HS-5 (cell line): ENCODE results near the gene PRR33.

Experiments
- DNase-seq: peaks from one replicate; pipeline ENCODE4 v3.0.0-alpha.2; 2012; ENCODE audit warnings: low read depth

The PRR33 gene

DNA sequence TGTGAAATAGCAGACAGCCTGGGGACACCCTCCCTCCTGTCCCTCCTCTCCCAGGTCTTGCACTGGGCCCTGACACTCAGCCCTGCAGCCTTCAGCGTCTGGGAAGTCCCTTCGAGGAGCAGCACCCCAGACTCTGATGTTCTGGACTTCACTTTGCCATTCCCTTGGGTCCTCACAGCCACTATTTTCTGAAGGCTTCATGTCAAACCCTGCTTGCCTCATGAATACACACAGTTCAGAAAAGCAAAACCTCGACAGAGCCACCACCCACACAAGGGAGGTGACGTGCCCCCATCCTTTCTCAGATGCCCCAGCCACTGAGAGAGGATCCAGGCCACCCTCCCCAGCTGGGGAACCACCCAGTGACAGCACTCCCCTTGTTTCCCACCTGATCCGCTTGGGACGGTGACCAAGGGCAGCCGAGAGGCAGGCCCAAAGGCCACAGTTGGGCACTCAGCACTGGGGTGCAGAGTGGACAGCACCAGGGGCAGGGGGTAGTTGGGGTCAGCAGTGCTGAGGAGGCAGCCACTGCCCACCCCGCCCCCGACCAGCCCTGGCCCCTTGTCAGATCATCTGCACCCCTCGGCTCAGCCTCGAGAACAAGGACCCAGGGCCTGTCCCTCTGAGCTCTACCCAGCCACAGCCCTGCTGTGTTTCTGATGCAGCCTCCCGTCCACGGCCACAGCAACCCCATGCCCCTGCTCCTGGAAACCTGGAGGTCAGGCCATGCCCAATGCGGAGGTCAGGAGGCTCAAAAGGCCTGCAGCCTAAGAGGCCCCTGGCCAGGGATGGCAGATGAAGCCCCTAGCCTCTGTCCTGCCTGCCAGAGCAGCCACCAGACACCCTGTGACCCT, 24.7 kb upstream of the PRR33 start:
- no peak for DNase-seq

DNA sequence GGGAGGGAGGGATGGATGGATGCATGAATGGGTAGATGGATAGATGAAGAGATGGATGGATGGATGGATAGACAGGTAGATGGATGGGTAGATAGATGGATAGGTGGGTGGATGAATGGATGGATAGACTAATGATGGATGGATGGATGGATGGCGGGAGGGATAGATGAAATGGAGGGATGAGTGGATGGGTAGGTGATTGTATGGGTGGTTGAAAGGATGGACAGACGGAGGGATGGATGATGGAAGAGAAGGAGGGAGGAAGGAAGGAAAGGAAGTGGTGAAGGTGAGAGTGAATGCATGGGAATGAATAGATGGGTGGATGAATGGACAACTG, 24.1 kb upstream of the PRR33 start:
- no peak for DNase-seq

DNA sequence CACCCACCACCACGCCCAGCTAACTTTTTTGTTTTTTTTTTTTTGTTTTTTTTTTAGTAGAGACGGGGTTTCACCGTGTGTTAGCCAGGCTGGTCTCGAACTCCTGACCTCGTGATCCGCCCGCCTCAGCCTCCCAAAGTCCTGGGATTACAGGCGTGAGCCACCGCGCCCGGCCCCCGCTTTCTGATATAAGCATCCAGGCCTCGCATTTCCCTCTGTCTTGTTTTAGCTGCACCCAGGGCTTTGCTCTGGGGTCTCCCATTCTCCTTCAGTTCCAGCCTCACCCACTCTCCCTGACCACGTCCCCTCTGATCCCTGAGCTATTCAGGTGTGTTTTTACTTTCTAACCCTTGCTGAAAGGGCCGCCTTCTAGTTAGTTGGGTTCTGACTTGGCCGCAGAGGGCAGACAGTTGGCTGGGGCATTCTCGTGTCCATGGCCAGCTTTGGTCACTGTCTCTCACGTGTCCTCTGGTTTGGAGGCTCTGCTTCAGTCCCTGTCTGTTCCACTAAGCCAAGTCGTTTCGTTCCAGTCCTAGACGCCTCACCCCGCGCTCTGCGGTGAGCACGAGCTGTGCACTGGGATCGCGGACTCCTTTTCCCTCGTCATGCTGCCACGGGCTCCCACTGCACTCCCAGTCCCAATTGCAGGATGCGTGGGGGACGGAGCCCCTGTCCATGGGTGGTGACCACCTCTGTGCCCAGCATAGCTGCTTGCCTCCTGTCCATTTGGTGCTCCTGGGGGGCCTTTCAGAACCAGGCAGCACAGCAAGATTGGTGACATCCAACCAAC, 21.8 kb upstream of the PRR33 start:
- DNase-seq, result no peak

DNA sequence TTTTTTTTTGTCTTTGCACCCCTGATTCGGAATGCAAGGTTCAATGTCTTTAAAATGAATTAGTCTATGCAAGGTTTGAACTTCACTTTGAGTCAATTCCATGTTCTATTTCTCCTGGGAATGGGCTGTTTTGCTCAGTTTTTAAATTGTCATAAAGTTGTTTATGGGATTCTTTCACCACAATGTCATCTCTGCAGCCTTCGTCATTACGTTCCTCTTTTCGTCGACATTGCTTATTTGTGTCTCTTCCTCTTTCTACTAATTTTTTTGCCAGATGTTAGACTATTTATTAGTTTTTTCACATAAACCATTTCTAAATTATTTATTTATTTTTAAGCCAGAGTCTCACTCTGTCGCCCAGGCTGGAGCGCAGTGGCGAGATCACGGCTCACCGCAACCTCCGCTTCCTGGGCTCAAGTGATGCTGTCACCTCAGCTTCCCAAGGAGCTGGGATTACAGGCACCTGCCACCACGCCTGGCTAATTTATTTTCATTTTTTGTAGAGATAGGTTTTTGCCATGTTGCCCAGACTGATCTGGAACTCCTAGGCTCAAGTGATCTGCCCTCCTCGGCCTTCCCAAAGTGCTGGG, 20.7 kb upstream of the PRR33 start:
- DNase-seq, result no peak

- no peak for DNase-seq
These were observed 17.8 kb upstream of the PRR33 start for GRCh38 chr11:1909524-1909923.

DNA sequence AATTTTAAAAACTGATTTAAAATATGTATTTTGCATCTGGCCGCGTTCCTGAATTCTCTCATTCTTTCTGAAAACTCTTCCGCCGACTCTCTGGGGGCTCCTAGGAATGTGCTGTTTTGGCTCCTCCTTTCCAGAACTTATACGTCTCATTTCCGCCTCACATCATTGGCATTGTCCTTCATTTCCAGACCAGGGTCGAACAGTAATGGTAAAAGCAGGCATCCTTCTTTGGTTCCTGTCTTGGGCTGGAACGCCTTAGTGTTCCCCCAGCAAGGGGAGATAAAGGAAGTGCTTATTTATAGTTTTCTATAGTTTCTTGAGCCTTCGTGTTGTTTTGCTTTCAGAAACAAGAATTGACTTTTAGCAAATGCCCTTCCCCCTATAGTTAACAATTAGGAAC, 16.9 kb upstream of the PRR33 start:
- no peak for DNase-seq

DNA sequence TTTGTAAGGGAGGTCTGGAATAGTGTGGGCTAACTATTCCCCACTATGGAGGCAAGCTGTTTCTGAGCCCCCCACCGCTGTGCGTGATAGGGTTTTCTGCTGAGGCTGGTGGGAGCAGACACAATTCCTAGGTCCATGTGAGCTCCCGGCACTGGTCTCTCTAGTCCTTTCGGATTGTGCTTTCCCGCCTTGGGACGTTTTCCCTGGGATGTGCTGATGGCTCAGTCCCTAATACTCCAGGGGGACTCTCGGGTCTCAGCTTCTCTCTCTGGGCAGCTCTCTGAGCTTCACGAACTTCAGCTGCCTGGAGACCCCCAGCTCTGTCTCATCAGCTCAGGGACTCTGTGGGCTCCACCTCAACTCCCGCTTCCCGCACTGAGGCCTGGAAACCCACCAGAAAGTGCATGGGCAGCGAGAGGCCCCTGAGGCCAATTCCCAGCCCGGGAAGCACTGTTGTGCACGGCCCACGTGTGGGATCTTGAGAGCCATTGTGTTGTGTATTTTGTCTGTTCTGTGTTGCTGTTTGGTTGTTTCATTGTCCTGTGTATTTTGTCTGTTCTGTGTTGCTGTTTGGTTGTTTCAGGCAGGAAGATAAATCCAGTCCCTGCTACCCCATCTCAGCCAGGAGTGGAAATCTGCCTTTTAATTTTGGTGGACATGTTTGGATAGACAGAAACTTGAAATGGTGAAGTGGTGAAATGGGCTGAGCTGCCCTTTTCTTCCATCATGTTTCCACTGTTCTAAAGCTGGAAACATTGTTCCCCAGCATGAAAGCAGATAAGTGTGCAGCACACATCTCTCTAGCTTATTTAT, 15.1 kb upstream of the PRR33 start:
- DNase-seq, result no peak

- no peak for DNase-seq
These were observed 14.5 kb upstream of the PRR33 start for GRCh38 chr11:1906181-1906580.

DNA sequence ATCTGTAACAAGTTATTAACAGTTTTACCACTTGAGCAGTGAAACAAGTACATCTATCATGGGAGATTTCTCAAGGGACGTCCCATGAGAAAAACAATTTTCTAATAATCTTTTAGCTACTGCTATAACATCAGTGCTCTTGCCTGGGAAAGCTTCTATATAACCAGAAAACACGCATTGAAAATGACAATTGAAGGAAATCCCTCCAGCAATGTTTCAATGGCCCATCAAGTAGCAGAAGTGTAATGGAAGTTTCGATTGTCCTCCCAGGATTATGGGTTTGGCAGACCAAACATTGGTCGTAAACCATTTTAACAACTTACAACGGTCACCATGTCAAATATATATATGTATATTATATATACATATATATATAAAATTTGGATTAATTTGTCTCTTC, 8.0 kb upstream of the PRR33 start:
- DNase-seq, result no peak

DNA sequence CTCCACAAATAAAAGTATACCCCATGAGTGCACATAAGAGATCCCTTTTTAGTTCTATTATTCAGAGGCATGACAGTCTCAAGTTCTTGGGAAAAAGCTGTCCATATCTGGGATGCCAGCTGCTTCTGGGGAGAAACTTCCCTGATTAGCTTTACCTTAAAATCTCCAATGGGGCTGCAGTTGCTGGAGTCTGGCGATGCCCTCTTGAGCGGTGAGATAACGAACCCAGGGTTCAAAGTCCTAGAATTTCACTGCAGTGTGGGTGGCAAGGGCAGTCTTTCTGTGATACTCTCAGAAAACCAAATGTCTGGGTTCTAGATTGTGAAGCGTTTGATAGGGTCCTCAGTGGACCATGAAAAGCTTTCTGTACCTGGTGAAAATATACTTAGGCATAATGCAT, 7.4 kb upstream of the PRR33 start:
- no peak for DNase-seq

GRCh38 chr11:1896923-1897322, 5.2 kb upstream of the PRR33 start:
- no peak for DNase-seq

DNA sequence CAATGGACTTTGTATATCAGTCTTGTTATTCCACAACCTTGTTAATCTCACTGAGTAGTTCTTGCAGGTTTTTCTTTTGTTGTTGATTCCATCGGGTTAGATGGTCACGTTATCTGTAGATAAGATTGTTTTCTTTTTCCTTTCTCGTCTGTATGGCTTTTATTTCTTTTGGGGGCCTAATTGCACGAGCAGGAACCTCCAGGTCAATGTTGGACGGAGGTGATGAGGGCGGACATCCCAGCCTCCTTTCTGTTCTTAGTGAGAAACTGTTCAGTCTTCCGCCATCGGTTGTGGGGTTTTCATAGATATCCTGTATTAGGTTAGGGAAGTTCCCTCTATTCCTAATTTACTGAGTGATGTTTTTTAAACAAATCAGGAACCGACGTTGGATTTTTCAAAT, 4.8 kb upstream of the PRR33 start:
- no peak for DNase-seq

GRCh38 chr11:1894759-1895158, 3.1 kb upstream of the PRR33 start:
- DNase-seq, result no peak

GRCh38 chr11:1893581-1894359, 2.1 kb upstream of the PRR33 start:
- no peak for DNase-seq

GRCh38 chr11:1892558-1892957, 863 bp upstream of the PRR33 start:
- no peak for DNase-seq

- no peak for DNase-seq
These were observed 421 bp upstream of the PRR33 start for GRCh38 chr11:1892116-1892515.

- DNase-seq, result no peak
These were observed 552 bp downstream of the PRR33 start for GRCh38 chr11:1890856-1891830.

DNA sequence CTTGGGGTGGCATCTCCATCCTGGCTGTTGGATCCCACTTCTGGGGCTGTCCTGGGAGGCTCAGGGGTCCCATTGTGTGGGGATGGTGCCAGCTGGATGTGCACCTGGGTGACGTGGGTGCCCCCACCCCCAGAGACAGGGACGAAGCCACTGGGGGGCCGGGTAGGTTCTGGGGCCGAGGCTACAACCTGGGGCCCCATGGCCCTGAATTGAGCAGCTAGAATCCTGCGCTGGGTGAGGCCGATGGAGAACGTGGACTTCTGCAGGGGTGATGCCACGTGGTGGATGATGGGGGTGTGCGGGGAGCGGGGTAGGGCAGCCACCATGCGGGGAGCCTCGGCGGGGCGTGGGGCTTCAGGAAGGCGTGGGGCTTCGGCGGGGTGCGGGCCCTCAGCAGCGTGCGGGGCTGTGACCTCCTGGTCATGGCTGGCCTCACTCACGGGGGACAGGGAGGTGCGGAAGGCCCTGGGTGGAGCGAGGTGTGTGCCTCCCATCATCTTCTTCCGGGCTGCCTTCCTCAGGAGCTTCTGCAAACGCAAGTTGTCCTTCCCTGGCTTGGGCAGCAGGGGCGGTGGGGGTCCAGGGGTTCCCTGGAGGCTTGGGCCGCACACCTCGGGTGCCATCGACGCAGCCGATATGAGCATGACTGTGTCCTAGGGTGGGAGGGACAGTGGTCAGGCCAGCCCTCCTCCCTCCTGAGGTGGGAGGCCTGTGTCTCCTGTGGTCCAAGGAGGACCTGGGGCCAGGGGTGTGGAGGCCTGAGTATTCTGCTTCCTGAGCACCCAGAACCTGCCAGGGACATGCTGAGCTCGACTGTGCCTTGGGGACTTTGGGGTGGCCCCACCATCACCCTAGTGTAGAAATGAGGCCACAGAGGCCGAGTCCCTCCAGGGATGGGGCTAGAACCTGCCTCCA, 1.5 kb downstream of the PRR33 start:
- DNase-seq, result no peak

DNA sequence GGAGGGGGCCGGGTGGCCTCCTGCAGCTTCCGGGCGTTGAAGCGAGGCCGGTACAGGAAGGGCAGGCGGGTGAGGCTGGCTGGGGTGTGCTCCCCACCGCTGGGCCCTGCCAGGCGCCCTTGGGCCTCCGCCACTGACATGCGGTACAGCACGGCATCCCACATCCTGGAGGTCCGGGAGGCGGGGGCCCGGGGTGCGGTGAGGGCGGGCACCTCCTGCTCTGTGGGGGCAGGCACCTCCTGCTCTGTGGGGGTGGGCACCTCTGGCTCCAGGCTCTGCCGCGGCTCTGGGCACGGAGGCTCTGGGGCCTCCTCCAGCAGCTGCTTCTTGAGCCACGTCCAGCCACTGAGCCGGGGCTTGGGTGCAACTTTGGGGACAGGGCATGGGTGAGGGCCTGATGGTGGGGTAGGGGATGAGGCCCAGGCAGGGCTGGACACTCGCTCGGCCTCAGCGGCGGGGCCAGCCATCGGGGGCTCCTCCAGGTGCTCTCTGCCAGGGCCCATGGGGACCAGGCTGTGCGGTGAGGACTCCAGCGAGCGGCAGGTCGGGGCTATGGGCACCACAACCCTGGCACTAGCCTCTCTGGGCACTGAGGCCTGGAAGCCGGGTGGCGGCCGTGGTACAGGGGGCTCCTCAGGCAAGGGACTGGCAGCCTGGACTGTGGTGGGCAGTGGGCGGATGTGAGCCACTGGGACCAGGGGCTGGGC, 2.3 kb downstream of the PRR33 start:
- DNase-seq, result no peak
